ENCODE data around the gene FOXP3.

DNA sequence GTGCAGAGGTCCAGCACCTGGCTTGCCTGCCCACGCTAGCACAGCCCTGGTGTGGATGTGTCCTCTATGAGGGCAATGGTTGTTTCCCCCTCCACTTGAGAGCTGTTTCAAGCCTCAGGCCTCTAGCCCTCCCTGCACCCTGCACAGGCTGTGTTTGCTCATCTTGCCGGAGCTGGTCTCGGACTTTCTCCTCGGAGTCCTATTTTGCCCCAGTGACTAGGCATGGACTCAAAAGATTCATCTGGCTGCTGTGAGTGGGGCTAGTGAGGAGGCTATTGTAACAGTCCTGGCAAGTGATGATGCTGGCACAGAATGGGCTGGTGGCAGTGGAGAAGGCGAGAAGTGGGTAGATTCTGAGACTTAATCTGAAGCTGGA, 5.8 kb downstream of the FOXP3 start:
- TF ChIP-seq POLR2A (IDR thresholded peaks at IDR 0.05; ENCODE audit: low read depth, low read length) (no peak), TAF1 (IDR thresholded peaks at IDR 0.05; ENCODE audit: borderline replicate concordance, low read depth, low read length) (no peak)
